Stimulated activated CD4-positive, alpha-beta T cell treated with anti-CD3 and anti-CD28 coated beads, Interleukin-2, amount 100 ng/mL, for 24 hours (primary cell): Measurements from ENCODE around the gene RBM33.

Experiments used
- DNase-seq, 2 donors: peaks; one replicate each; pipeline ENCODE4 v3.0.0-alpha.2; 2020

RBM33 gene

GRCh38 chr7:155778349-155778748 lies 133.9 kb downstream of the RBM33 start:
- DNase-seq = no peak

- DNase-seq = no peak
These were observed 136.4 kb downstream of the RBM33 start for GRCh38 chr7:155780884-155781283.

GRCh38 chr7:155781433-155781832 lies 137.0 kb downstream of the RBM33 start:
- DNase-seq = no peak

- DNase-seq = no peak
These were observed 138.0 kb downstream of the RBM33 start for GRCh38 chr7:155782466-155782865.

- no peak for DNase-seq
These were observed 141.1 kb downstream of the RBM33 start for GRCh38 chr7:155785536-155785935.

GRCh38 chr7:155786491-155786890 lies 142.0 kb downstream of the RBM33 start:
- no peak for DNase-seq

GRCh38 chr7:155787171-155787851 lies 142.8 kb downstream of the RBM33 start:
- DNase-seq = no peak

- DNase-seq = no peak
These were observed 144.1 kb downstream of the RBM33 start for GRCh38 chr7:155788616-155789000.

- no peak for DNase-seq
These were observed 144.7 kb downstream of the RBM33 start for GRCh38 chr7:155789001-155789725.

GRCh38 chr7:155790666-155791065 lies 146.2 kb downstream of the RBM33 start:
- no peak for DNase-seq

GRCh38 chr7:155791214-155791737 lies 146.8 kb downstream of the RBM33 start:
- DNase-seq = no peak

GRCh38 chr7:155791836-155792235 lies 147.4 kb downstream of the RBM33 start:
- DNase-seq = no peak

GRCh38 chr7:155792315-155792960 lies 148.0 kb downstream of the RBM33 start:
- DNase-seq = no peak

GRCh38 chr7:155792999-155793560 lies 148.6 kb downstream of the RBM33 start:
- no peak for DNase-seq

- no peak for DNase-seq
These were observed 149.3 kb downstream of the RBM33 start for GRCh38 chr7:155793720-155794119.

GRCh38 chr7:155794196-155794595 lies 149.7 kb downstream of the RBM33 start:
- no peak for DNase-seq

- DNase-seq = no peak
These were observed 150.9 kb downstream of the RBM33 start for GRCh38 chr7:155795401-155795800.

GRCh38 chr7:155795951-155796350 lies 151.5 kb downstream of the RBM33 start:
- no peak for DNase-seq

- DNase-seq = peak; percentile 79 to 80
These were observed 152.2 kb downstream of the RBM33 start for GRCh38 chr7:155796381-155797261.

- DNase-seq = no peak
These were observed 153.1 kb downstream of the RBM33 start for GRCh38 chr7:155797262-155798250.
